HS-27A (cell line): ENCODE results near the gene SLC39A1.

Source experiments
- DNase-seq: peaks from one replicate; pipeline ENCODE4 v3.0.0-alpha.2; 2012; ENCODE audit warnings: low read depth, missing footprints

SLC39A1 gene

GRCh38 chr1:153977250-153978240 is 14.2 kb upstream of the SLC39A1 start, which contains the start of gene JTB:
Gene JTB, minus strand, starts transcription at chr1:153977674. Its CDS starts 422 bp downstream, at chr1:153977252.
- DNase-seq = peak; percentile 47

GRCh38 chr1:153976819-153977249 is 13.5 kb upstream of the SLC39A1 start:
- DNase-seq = no peak

GRCh38 chr1:153973525-153973924 is 10.2 kb upstream of the SLC39A1 start:
- DNase-seq = no peak

GRCh38 chr1:153973071-153973470 is 9.7 kb upstream of the SLC39A1 start:
- no peak for DNase-seq

- no peak for DNase-seq
These were observed 7.0 kb upstream of the SLC39A1 start for GRCh38 chr1:153970346-153970745.

- no peak for DNase-seq
These were observed 5.6 kb upstream of the SLC39A1 start for GRCh38 chr1:153968972-153969371.

GRCh38 chr1:153968408-153968807 is 5.1 kb upstream of the SLC39A1 start:
- DNase-seq = no peak

- no peak for DNase-seq
These were observed 4.6 kb upstream of the SLC39A1 start for GRCh38 chr1:153968000-153968363.

- peak; percentile 90 for DNase-seq
These were observed 4.0 kb upstream of the SLC39A1 start, which contains the start of gene CREB3L4 for GRCh38 chr1:153967107-153967999. Gene CREB3L4, plus strand, starts transcription at chr1:153967902. Its CDS starts 624 bp downstream, at chr1:153968526.

- DNase-seq = peak; percentile 45
These were observed 554 bp upstream of the SLC39A1 start for GRCh38 chr1:153963850-153964331.

- DNase-seq = no peak
These were observed 978 bp downstream of the SLC39A1 start for GRCh38 chr1:153962088-153963029.

GRCh38 chr1:153961421-153961820 is 1.9 kb downstream of the SLC39A1 start:
- DNase-seq = no peak

GRCh38 chr1:153960206-153960605 is 3.1 kb downstream of the SLC39A1 start:
- DNase-seq = no peak

GRCh38 chr1:153959454-153959853 is 3.9 kb downstream of the SLC39A1 start:
- no peak for DNase-seq

- no peak for DNase-seq
These were observed 4.4 kb downstream of the SLC39A1 start for GRCh38 chr1:153958961-153959260.

GRCh38 chr1:153958111-153958960 is 5.0 kb downstream of the SLC39A1 start, which contains the start of gene CRTC2:
Gene CRTC2, minus strand, starts transcription at chr1:153958612. Its CDS starts 115 bp downstream, at chr1:153958497.
- DNase-seq = peak; percentile 85

GRCh38 chr1:153957744-153958110 is 5.6 kb downstream of the SLC39A1 start:
- DNase-seq = no peak

GRCh38 chr1:153956997-153957715 is 6.2 kb downstream of the SLC39A1 start:
- no peak for DNase-seq

- no peak for DNase-seq
These were observed 8.5 kb downstream of the SLC39A1 start for GRCh38 chr1:153954826-153955225.
